HS-5 (cell line): ENCODE results near the gene ACTR8.
"Not testable (repeated sequence)": the region's sequence is repeated elsewhere in the genome, so short reads cannot be mapped to it uniquely, and the experiment has no call there.

Experiments
- DNase-seq: peaks from one replicate; pipeline ENCODE4 v3.0.0-alpha.2; 2012; ENCODE audit warnings: low read depth

ACTR8 gene, protein sequence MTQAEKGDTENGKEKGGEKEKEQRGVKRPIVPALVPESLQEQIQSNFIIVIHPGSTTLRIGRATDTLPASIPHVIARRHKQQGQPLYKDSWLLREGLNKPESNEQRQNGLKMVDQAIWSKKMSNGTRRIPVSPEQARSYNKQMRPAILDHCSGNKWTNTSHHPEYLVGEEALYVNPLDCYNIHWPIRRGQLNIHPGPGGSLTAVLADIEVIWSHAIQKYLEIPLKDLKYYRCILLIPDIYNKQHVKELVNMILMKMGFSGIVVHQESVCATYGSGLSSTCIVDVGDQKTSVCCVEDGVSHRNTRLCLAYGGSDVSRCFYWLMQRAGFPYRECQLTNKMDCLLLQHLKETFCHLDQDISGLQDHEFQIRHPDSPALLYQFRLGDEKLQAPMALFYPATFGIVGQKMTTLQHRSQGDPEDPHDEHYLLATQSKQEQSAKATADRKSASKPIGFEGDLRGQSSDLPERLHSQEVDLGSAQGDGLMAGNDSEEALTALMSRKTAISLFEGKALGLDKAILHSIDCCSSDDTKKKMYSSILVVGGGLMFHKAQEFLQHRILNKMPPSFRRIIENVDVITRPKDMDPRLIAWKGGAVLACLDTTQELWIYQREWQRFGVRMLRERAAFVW

DNA sequence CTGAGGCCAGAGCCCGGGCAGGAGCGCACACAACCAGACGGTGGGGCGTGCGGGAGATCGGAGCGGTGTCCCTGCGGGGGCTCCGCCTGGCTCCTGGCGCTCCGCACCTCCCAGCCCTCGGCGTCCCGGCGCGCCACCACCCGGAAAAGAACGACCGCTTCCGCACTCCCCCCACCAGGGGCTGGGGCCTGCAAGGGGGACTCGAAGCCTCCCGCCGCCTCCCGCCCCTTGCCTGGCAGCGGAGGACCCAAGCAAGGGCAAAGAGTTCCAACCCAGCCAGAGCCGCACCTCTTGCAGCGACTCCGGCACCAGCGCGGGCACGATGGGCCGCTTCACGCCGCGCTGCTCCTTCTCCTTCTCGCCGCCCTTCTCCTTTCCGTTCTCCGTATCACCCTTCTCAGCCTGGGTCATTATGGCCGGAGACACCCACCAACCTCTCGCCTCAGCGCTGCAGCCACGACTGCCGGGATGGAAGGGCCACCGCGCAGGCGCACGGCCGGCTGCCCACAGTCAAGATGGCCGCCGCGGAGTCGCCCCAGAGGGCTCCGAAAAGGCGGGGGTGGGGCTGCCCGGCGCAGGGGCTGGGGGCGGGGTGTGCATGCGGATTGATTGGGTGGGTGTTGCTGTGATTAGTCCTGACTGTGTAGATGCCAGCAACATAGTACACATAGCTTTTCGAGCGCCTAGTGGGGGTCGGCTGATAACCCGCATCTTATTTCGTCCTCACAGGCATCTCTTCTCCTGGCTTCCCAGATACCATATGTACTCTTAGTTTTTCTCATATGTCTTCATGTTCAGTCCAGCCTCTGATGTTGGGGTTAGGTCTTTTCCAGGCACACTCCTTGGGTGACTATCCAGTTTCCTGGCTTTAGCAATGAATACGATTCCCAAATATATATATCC lies at the start of gene ACTR8:
Gene ACTR8, minus strand, starts transcription at position 462 of the 903 bp plus-strand sequence. Its CDS starts 51 bp downstream, at position 411.
- DNase-seq, result no peak

DNA sequence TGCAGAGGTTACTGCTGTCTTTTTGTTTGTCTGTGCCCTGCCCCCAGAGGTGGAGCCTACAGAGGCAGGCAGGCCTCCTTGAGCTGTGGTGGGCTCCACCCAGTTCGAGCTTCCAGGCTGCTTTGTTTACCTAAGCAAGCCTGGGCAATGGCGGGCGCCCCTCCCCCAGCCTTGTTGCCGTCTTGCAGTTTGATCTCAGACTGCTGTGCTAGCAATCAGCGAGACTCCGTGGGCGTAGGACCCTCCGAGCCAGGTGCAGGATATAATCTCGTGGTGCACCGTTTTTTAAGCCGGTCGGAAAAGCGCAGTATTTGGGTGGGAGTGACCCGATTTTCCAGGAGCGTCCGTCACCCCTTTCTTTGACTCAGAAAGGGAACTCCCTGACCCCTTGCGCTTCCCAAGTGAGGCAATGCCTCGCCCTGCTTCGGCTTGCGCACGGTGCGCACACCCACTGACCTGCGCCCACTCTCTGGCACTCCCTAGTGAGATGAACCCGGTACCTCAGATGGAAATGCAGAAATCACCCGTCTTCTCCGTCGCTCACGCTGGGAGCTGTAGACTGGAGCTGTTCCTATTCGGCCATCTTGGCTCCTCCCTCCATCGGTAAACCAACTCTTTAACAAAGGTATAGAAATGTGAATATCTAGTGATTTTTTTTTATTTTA lies 45.4 kb upstream of the ACTR8 start:
- not testable (repeated sequence) for DNase-seq

DNA sequence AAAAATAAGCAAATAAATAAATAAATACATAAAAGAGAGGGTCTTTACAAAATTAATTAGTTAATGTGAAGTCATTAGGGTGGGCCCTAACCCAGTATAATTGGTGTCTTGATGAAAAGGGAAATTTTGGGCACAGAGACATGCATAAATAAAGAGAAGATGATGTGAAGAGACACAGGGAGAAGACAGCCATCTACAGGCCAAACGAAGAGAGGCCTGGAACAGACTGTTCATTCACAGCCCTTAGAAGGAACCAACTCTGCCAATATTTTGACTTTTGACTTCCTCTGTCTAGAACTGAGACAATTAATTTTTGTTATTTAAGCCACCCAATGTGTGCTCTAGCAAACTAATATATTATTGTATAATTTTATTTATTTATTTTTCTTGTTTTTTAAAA lies 39.3 kb upstream of the ACTR8 start:
- no peak for DNase-seq

DNA sequence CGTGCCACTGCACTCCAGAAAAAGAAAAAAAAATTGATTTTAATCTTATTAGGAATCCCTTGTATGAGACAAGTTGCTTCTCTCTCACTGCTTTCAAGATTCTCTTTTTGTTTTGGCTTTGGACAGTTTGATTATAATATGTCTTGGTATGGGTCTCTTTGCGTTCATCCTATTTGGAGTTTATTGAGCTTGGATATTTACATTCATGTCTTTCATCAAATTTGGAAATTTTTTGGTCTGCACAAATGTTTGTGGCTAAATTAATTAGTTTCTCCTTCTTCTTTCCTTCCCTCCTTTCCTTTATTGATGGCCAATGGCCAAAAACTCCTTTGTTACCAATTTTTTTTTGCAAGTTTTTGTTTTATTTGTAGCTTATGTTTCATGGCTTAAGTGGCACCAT lies 37.8 kb upstream of the ACTR8 start:
- DNase-seq, result no peak

DNA sequence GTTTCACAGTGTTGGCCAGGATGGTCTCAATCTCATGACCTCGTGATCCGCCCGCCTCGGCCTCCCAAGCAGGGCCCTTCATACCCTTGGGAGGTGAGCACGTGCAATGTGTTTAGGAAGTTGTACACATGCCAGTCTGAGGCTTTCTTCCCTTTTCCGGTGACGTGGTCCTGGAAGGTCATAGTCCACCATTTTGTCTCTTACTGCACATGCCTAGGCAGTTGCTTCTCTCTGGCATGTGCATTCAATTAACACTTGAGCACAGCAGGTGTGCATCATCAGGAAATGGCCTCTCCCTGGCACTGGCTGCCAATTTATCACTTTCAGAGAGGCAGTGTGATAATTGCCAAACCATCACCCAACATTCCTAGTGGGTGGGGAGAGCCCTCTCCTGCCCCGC lies 31.4 kb upstream of the ACTR8 start:
- DNase-seq, result no peak

DNA sequence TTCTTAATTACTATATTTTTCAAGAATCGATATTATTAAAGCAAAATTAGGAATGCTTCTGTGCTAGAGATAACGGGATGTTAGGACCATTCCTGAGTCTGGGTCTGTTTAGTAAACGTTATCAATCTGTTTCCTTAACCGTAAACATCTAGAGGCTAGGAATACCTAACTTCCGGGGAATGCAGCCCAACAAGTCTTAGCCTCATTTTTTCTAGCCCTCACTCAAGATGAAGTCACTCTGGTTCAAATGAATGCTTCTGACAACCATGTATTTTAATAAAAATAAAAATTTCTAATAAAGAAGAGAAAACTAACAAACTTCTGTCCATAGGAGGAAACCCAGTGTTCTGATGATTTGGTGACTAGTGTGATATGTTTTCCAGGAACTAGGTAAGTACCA lies 20.8 kb upstream of the ACTR8 start:
- DNase-seq, result no peak

DNA sequence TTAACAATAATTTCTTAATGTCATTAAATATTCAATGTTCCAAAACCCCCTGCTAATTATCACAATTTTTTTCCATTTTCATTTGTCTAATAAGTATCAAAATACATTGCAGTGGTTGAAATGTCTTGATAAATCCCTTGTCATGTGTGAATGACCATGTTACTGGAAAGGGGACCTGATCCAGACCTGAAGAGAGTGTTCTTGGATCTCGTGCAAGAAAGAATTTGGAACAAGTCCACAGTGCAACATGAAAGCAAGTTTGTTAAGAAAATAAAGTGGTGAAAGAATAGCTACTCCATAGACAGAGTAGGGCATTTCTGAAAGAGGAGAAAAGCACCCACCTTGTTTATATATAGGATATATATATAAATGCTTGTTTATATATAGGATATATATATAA lies 20.1 kb upstream of the ACTR8 start:
- no peak for DNase-seq

DNA sequence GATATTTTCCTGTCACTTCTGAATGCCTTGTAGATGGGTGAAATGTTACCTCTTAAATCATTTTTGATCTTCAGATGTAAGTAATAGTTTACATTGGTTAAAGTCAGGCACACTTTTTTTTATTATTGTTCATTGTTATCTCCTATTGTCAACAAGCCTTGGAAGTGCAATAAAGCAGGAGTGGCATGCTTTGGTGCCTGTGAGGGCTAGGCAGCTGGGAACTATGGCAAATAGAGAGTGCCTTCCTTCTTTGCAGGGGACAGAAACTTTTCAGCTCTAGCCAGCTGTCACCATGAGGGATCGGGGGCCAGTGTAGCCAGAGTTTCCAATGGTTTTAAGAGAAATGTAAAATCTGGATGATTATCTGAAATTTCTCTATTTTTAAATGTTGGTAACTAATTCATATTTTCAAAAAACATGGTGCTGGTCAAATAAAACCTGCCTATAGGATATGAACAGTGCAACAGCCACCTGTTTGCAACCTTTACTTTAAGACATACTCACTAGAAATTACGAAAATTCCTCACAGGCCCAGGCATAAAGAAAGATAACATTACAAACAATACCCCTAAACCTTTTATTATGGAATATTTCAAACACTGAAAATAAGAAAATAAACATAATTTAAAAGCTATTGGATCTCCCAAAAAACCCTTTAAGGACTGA lies 18.8 kb upstream of the ACTR8 start:
- DNase-seq, result no peak

DNA sequence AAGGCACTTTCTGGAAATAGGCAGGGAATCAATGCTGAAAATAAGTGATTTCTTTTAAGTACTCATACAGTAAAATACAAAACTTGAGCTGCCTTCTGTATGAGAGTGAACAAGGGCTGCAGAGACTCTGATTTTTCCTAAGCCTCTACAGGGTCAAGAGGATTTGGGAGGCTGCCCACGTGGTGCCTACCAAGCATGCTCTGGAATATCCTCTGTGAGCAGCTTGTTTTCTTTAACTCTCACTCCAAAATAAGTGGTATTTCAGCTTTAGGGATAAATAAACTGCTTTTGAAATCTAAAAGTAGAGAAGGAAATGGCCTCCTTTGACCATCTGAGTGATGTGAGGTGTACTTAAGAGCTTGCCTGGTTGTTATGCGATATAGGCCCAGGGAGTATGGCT lies 17.8 kb upstream of the ACTR8 start:
- DNase-seq, result no peak

DNA sequence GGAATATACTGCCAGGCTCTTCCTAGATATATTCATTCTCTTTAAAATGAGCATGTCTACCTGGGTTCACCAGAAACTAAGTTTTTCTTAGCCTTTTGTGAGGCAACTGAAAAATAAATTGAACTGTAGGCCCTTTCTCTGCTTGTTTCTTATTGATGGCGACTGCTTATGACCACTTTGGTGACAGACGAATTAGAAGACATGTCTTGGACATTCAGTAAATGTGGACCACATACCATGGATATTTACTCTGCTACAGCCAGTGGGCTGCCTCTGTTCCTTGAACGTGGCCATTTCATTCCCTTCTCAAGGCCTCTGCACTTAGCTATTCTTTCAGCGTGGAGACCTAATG lies 10.3 kb upstream of the ACTR8 start:
- DNase-seq, result no peak

DNA sequence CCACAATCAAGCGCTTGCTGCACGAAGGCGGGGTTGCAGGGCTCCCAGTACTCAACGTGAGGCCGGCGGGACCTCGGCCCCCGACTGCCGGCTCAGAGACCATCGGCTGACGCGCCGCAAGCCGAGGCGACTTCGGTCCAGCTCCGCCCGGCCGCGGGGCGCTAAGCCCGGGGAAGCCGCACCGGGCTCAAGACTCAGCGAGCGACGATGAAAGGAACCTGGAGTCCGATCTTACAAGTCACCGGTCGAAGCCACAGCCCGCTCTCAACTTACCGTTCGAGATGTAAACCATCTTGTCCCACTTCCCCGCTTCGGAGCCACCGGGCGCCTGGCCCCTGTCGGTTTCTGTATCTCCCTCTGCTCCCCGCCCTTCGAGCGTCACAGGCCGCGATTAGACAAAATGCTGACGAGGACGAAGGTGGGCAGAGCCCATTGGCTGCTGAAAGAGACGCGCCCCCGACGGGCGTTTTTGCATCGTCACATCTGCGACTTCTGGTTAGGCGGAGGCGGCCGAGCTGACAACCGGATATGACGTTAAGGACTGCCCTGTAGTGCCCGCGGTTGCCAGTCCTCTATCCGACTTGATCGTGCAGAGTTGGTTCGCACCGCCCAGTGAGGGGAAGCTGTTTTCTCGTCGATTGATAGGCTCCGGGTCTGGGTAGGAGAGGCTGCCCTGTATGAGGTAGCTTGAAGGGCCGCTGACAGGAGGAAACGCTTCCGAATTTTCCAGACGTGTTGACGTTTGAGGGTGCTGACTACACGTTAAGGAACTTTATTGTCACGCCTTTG lies 9.7 kb upstream of the ACTR8 start, which contains the start of gene SELENOK:
Gene SELENOK, minus strand, starts transcription at position 363 of the 789 bp plus-strand sequence.
- peak; percentile 94 for DNase-seq

DNA sequence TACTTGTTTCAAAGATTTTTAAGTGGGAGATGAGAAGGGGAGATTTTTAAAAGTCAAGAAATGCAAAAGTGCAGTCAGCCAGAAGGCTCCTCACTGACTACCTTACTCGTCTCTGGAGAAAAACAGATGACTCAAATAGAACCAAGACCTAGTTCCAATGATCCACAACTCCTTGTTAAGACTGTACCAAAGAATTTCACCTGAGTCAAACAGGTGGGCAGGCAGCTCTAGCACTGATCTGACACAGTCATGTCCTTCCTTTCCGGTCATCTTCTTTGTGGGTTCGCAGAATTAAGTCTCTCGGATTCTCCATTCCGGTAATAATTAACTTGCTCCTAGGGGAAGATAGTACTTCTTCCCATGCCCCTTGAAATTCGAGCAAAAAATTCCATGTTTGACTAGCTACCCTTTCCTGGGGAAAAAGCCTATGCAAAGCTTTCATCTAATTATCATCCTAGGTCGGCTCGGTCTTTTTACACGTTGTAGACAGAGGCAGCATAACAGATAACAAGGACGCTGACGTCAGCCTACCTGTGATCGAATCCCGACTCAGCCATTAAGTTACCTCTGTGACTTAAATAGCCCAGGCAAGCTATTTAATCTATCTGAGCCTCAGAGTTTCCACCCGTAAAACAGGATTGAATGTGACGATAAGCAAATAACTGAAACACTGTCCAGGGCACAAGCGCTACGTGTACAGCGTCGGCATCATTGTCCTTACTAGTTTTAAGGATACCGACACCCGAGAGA lies 8.9 kb upstream of the ACTR8 start:
- DNase-seq, result no peak

DNA sequence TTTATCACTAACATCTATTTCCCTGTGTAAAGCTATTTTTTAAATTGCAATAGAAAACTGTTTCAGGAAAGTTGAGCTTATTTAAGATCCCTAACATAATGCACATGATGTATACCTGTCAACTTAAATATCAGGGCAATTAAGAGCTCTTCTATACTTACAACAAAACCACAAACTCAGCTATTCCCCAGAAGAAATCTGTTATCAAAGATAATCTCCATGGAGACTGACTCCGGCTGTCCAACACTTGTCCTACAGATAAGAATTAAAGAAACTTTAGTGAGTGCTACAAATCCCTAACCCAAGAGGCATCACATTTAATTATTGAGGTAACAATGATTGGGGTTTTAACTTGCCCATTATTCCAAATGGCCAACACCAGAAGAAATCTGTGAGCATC lies 6.3 kb upstream of the ACTR8 start:
- DNase-seq, result no peak

DNA sequence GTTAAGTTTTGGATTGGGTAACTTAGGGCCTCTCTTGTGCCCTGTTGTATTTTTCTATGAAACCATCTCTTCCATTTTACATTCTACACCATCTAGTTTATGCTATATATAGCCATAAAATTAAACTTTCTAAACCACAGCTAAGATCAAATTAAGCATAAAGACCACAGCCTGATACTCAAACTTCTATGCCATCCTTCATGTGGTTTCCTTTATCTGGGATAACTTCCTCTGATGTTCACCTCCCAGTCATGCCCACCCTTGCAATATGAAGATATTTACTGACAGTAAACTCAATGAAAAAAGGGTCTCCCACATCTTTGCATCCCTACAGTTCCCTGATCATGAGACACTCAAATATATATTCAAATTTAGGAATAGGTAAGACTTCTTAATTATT lies 5.5 kb upstream of the ACTR8 start:
- no peak for DNase-seq

DNA sequence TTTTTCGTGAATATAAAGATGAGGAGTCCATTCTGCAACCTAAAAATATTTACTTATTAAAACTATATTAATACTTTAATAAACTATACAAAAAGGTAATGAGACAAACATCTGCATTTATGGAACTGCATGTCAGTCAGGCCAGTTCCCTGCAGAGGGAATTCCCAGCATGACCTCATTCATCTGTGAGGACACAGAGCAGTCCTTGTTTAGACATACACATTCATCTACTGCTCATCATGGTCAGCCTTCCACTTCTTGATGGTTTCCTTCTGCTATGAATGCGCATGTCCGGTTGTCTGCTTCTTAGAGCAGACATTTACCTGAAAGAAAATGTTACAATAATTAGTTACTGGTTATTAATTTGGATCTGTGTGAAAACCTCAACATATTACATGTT lies 3.3 kb upstream of the ACTR8 start:
- DNase-seq, result no peak

DNA sequence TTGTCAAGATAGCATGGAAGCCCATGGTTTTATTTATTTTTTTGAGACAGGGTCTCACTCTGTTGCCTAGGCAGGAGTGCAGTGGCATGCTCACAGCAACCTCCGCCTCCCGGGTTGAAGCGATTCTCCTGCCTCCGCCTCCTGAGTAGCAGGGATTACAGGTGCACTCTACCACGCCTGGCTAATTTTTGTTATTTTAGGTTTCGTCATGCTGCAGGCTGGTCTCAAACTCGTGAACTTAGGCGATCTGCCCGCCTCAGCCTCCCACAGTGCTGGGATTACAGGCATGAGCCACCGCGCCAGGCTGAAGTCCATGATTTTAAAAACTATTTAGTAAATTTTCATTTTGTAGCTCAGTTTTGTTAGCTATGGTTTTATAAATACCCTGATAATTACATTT lies 2.7 kb upstream of the ACTR8 start:
- DNase-seq, result no peak

DNA sequence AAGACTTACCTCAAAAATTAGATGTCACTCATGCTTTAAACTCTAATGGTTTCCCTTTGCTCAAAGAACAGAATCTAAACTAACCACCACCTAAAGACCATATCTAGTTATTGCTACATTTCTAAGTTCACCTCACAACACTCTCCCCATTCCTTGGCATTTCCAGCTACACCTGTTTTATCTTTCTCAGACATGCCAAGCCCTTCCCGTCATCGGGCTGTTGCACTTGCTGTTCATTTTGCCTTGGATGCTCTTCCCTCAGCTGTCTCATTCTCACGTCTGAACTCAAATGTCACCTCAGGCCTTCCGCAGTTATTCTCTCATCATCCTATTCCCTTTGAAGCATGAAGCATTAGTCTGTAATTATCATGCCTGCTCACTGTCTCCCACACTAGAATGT lies 1.1 kb upstream of the ACTR8 start:
- DNase-seq, result no peak

DNA sequence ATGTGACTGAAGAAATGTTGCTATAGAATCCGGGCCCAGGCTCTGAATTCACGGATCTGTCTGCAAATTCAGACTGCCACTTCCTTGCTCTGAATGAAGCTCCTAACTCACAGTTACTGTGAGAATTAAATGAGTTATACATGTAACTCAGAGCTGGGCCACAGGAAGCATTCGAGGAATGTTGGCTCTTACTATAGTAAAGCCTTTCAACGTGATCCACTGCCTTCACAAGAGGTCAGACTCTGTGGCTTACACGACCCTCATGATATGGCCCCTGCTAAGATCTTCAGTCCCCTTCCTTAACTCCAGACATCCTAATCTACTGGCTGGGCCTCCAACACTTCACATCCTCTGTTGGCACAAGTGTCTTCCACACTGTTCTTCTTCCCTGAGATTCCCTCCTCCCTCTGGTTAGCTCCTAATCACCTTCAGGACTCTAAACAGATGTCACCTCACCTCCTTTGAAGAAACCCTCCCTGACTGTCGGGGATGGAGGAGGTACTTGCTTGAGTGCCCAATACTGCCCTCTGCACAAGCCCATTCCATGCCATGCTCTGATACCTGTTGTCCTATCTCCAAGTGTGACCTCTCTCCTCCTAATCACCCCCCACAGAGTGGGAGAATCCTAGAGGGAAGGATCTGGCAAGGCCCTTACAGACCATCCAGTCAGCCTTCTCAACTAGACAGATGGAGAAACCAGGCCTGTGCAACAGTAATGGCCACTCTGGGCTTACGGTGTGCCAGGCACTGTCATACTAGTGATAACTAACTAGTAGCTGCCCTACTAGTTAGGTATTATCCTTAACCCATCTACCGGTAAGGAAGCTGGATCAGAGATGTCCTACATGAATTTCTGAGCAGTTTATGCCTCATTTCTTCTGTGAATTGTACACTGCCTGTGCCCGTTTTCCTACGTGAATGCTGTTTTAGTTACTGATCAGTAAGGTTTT lies 1.3 kb downstream of the ACTR8 start:
- no peak for DNase-seq
